Measurements from ENCODE around the gene KRT33A. TPM values are rescaled to one million over a fixed set of nuclear protein-coding genes. Genes with fewer than 3 reads are reported as not detected.

KRT33A gene
- total RNA-seq, 2 donors from 2014 or later, result not detected

GRCh38 chr17:41298458-41299135, 52.0 kb downstream of the KRT33A start:
- H3K27me3 ChIP-seq (replicated peaks; ENCODE audit: insufficient read depth), result no peaks in the 10 kb centered on the region
- DNase-seq (ENCODE audit: low spot score), result no peak
- H3K4me1 ChIP-seq (ENCODE audit: control insufficient read depth in 1 of 2, low read depth in 2 of 2), result no peaks in the 10 kb centered on the region
- no peaks in the 10 kb centered on the region for H3K9me3 ChIP-seq
- TF ChIP-seq CTCF (IDR thresholded peaks at IDR 0.05), result no peak
- no peak for ATAC-seq (ENCODE audit: insufficient number of reproducible peaks, low FRiP score, low read depth)
- no peak overlapping the region for H3K27ac ChIP-seq
- H3K36me3 ChIP-seq, result no peaks in the 10 kb centered on the region
- H3K4me3 ChIP-seq, result no peak overlapping the region

- no peak for DNase-seq (ENCODE audit: low spot score)
Observed at GRCh38 chr17:41296846-41297245, 53.8 kb downstream of the KRT33A start.

More at GRCh38 chr17:41296846-41297245, 53.8 kb downstream of the KRT33A start:
- Histone ChIP-seq H3K36me3 (no peaks in the 10 kb centered on the region), H3K4me1 (ENCODE audit: control insufficient read depth in 1 of 2, low read depth in 2 of 2) (no peaks in the 10 kb centered on the region), H3K9me3 (no peaks in the 10 kb centered on the region), H3K27me3 (replicated peaks; ENCODE audit: insufficient read depth) (no peaks in the 10 kb centered on the region), H3K27ac (no peak overlapping the region), H3K4me3 (no peak overlapping the region)
- no peak for TF ChIP-seq CTCF (IDR thresholded peaks at IDR 0.05)
- ATAC-seq (ENCODE audit: insufficient number of reproducible peaks, low FRiP score, low read depth), result no peak

Other genes starting within 250 kb of the KRT33A start
- not detected for gene KRTAP4-16, start 248.6 kb downstream of the KRT33A start, total RNA-seq
- not detected for gene KRTAP4-9, start 245.4 kb downstream of the KRT33A start, total RNA-seq
- not detected for gene KRTAP4-11, start 232.5 kb downstream of the KRT33A start, total RNA-seq
- gene KRTAP4-12, start 226.6 kb downstream of the KRT33A start, total RNA-seq, result not detected
- not detected for gene KRTAP4-6, start 210.3 kb downstream of the KRT33A start, total RNA-seq
- not detected for gene KRTAP4-5, start 201.0 kb downstream of the KRT33A start, total RNA-seq
- not detected for gene KRTAP4-4, start 190.1 kb downstream of the KRT33A start, total RNA-seq
- gene KRTAP4-3, start 182.6 kb downstream of the KRT33A start, total RNA-seq, result not detected
- not detected for gene KRTAP4-2, start 172.6 kb downstream of the KRT33A start, total RNA-seq
- not detected for gene KRTAP4-1, start 165.9 kb downstream of the KRT33A start, total RNA-seq
- not detected for gene KRTAP9-1, start 160.9 kb downstream of the KRT33A start, total RNA-seq
- not detected for gene KRTAP9-2, start 124.2 kb downstream of the KRT33A start, total RNA-seq
- gene KRTAP9-3, start 118.4 kb downstream of the KRT33A start, total RNA-seq, result not detected
- gene KRTAP9-8, start 112.8 kb downstream of the KRT33A start, total RNA-seq, result not detected
- not detected for gene KRTAP9-4, start 101.1 kb downstream of the KRT33A start, total RNA-seq
- gene KRTAP9-9, start 95.4 kb downstream of the KRT33A start, total RNA-seq, result not detected
- gene KRTAP9-6, start 85.5 kb downstream of the KRT33A start, total RNA-seq, result not detected
- not detected for gene KRTAP9-7, start 75.1 kb downstream of the KRT33A start, total RNA-seq
- not detected for gene KRTAP29-1, start 48.0 kb downstream of the KRT33A start, total RNA-seq
- not detected for gene KRTAP16-1, start 41.5 kb downstream of the KRT33A start, total RNA-seq
- gene KRTAP17-1, start 35.1 kb downstream of the KRT33A start, total RNA-seq, result not detected
- gene KRT33B, start 19.0 kb upstream of the KRT33A start, total RNA-seq, result not detected
- gene KRT34, start 31.5 kb upstream of the KRT33A start, total RNA-seq, result not detected
- not detected for gene KRT31, start 46.8 kb upstream of the KRT33A start, total RNA-seq
- gene KRT37, start 73.8 kb upstream of the KRT33A start, total RNA-seq, result not detected
- not detected for gene KRT38, start 90.2 kb upstream of the KRT33A start, total RNA-seq
- not detected for gene KRT32, start 116.6 kb upstream of the KRT33A start, total RNA-seq
- gene KRT35, start 130.3 kb upstream of the KRT33A start, total RNA-seq, result not detected
- not detected for gene KRT36, start 139.1 kb upstream of the KRT33A start, total RNA-seq
- gene KRT13, start 154.8 kb upstream of the KRT33A start, total RNA-seq, result 1 to 10 TPM in 1 of 2 donors, not detected in 1; 1.4 TPM
- under 1 TPM in 1 of 2 donors, not detected in 1; 0.68 TPM for gene KRT15, start 168.1 kb upstream of the KRT33A start, total RNA-seq
- 10 to 100 TPM in 1 of 2 donors, 1 to 10 TPM in 1; 2.4 to 66.8 TPM for gene KRT19, start 177.5 kb upstream of the KRT33A start, total RNA-seq
- gene KRT9, start 221.2 kb upstream of the KRT33A start, total RNA-seq, result under 1 TPM in 1 of 2 donors, not detected in 1; 0.42 TPM
- gene KRT14, start 236.1 kb upstream of the KRT33A start, total RNA-seq, result 10 to 100 TPM in 1 of 2 donors, 1 to 10 TPM in 1; 6.9 to 18.7 TPM

Measured in thoracic aorta (tissue), 2 donors.